A673 (cell line): ENCODE measurements around the gene PDE4DIP. TPM values are rescaled to one million over a fixed set of nuclear protein-coding genes. Genes with fewer than 3 reads are reported as not detected.
"Not testable (repeated sequence)": the region's sequence is repeated elsewhere in the genome, so short reads cannot be mapped to it uniquely, and the experiment has no call there.

Experiments used
- BruUV-seq: library from RNA; stranded (reverse); fragments of 400-500 nt; replicated peaks from 2 replicates; lab custom pipeline; 2021; lab: Mats Ljungman, UMichigan
- CTCF ChIA-PET: fragments of 300-600 bp; sonication (Branson Sonifier 250); formaldehyde crosslinking; loops from one replicate; lab custom pipeline; 2022; ENCODE audit warnings: antibody characterized with exemption; lab: Charles Lee
- POLR2A ChIA-PET: fragments of 300-600 bp; sonication (Branson Sonifier 250); formaldehyde crosslinking; loops from one replicate; lab custom pipeline; 2022; ENCODE audit warnings: antibody characterized with exemption; ENCODE audit not compliant: low non-redundant PET; lab: Charles Lee
- DNase-seq: peaks from one replicate; pipeline ENCODE4 v3.0.0-alpha.2; 2015; ENCODE audit warnings: low spot score
- H3K27ac ChIP-seq: fragments of 200-600 bp; sonication (generic); 2 replicates; pipeline ENCODE4 v1.5.1; 2016; ENCODE audit warnings: mixed run types, low read depth, mild to moderate bottlenecking, mixed read lengths, antibody characterized with exemption, low read length; ENCODE audit not compliant: poor library complexity, severe bottlenecking
- H3K27me3 ChIP-seq: fragments of 200-600 bp; sonication (generic); replicated peaks from 2 replicates; pipeline ENCODE4 v1.6.1; 2017; ENCODE audit warnings: mixed run types, low read depth, mild to moderate bottlenecking, mixed read lengths, antibody characterized with exemption, low read length; ENCODE audit not compliant: insufficient read depth, poor library complexity
- H3K36me3 ChIP-seq: fragments of 200-600 bp; sonication (generic); 2 replicates; pipeline ENCODE4 v1.6.1; 2016; ENCODE audit warnings: mixed run types, mild to moderate bottlenecking, mixed read lengths, antibody characterized with exemption, low read length; ENCODE audit not compliant: insufficient read depth, poor library complexity, severe bottlenecking
- H3K4me1 ChIP-seq: fragments of 200-600 bp; sonication (generic); 2 replicates; pipeline ENCODE4 v1.6.1; 2017; ENCODE audit warnings: mixed run types, mild to moderate bottlenecking, mixed read lengths, antibody characterized with exemption, low read length; ENCODE audit not compliant: insufficient read depth, poor library complexity, severe bottlenecking
- H3K4me3 ChIP-seq: fragments of 200-600 bp; sonication (generic); 2 replicates; pipeline ENCODE4 v1.5.1; 2016; ENCODE audit warnings: low read depth, mixed run types, mild to moderate bottlenecking, mixed read lengths, low read length; ENCODE audit not compliant: poor library complexity, severe bottlenecking
- H3K9me3 ChIP-seq: fragments of 200-600 bp; sonication (generic); 2 replicates; pipeline ENCODE4 v1.6.1; 2016; ENCODE audit warnings: mixed run types, low read depth, mild to moderate bottlenecking, mixed read lengths, antibody characterized with exemption, low read length; ENCODE audit not compliant: poor library complexity, severe bottlenecking
- intact Hi-C: fragments of 100-400 bp; cut with micrococcal nuclease; formaldehyde crosslinking; loops from one replicate; pipeline ENCODE4 v1.10.0; 2022; ENCODE audit not compliant: unreplicated experiment
- total RNA-seq: library from RNA; stranded (reverse); gene quantifications from 2 replicates; pipeline ENCODE4 v1.2.3, GENCODE V29; 2021

PDE4DIP gene
- total RNA-seq, 1 experiment from 2014 or later, result 68.7 TPM

- H3K4me3 ChIP-seq, H3K27ac ChIP-seq, H3K9me3 ChIP-seq, H3K36me3 ChIP-seq, POLR2A ChIA-PET, H3K4me1 ChIP-seq, DNase-seq, BruUV-seq, CTCF ChIA-PET, H3K27me3 ChIP-seq, intact Hi-C loops: not testable (repeated sequence)
These were observed 65.1 kb downstream of the PDE4DIP start for GRCh38 chr1:148909219-148909826.

- POLR2A ChIA-PET, H3K4me3 ChIP-seq, DNase-seq, BruUV-seq, H3K4me1 ChIP-seq, H3K27me3 ChIP-seq, H3K9me3 ChIP-seq, H3K27ac ChIP-seq, intact Hi-C loops, H3K36me3 ChIP-seq, CTCF ChIA-PET: not testable (repeated sequence)
These were observed 67.2 kb downstream of the PDE4DIP start for GRCh38 chr1:148911303-148911928.

- DNase-seq, POLR2A ChIA-PET, BruUV-seq, H3K4me1 ChIP-seq, H3K36me3 ChIP-seq, CTCF ChIA-PET, H3K9me3 ChIP-seq, H3K4me3 ChIP-seq, H3K27me3 ChIP-seq, intact Hi-C loops, H3K27ac ChIP-seq: not testable (repeated sequence)
These were observed 72.0 kb downstream of the PDE4DIP start for GRCh38 chr1:148916222-148916621.

GRCh38 chr1:148916695-148917348, 72.6 kb downstream of the PDE4DIP start:
- H3K27ac ChIP-seq, BruUV-seq, H3K4me3 ChIP-seq, H3K9me3 ChIP-seq, H3K4me1 ChIP-seq, CTCF ChIA-PET, H3K36me3 ChIP-seq, intact Hi-C loops, POLR2A ChIA-PET, H3K27me3 ChIP-seq, DNase-seq: not testable (repeated sequence)

GRCh38 chr1:148918836-148919447, 74.7 kb downstream of the PDE4DIP start:
- intact Hi-C loops, H3K27ac ChIP-seq, POLR2A ChIA-PET, DNase-seq, H3K9me3 ChIP-seq, CTCF ChIA-PET, H3K27me3 ChIP-seq, BruUV-seq, H3K4me3 ChIP-seq, H3K36me3 ChIP-seq, H3K4me1 ChIP-seq: not testable (repeated sequence)

- H3K27me3 ChIP-seq, H3K36me3 ChIP-seq, H3K9me3 ChIP-seq, H3K27ac ChIP-seq, H3K4me3 ChIP-seq, DNase-seq, BruUV-seq, H3K4me1 ChIP-seq, intact Hi-C loops, POLR2A ChIA-PET, CTCF ChIA-PET: not testable (repeated sequence)
These were observed 76.8 kb downstream of the PDE4DIP start for GRCh38 chr1:148921047-148921446.

- H3K36me3 ChIP-seq, CTCF ChIA-PET, intact Hi-C loops, BruUV-seq, H3K9me3 ChIP-seq, H3K27me3 ChIP-seq, H3K4me3 ChIP-seq, DNase-seq, H3K27ac ChIP-seq, H3K4me1 ChIP-seq, POLR2A ChIA-PET: not testable (repeated sequence)
These were observed 79.6 kb downstream of the PDE4DIP start for GRCh38 chr1:148923798-148924197.
